Mucosa of descending colon (tissue), 3 donors: ENCODE data around the gene SYNGAP1. TPM values are rescaled to one million over a fixed set of nuclear protein-coding genes. Genes with fewer than 3 reads are reported as not detected.

Source experiments
- ATAC-seq: fragments of 200-7000 bp; cut with Tn5 transposase; one replicate; pipeline ENCODE4 v1.9.1; 2020; ENCODE audit warnings: mild to moderate bottlenecking, moderate library complexity
- DNase-seq, 3 donors: peaks; one replicate each; pipeline ENCODE4 v3.0.0-alpha.2; 2020
- H3K36me3 ChIP-seq: fragments of 200-600 bp; one replicate; pipeline ENCODE4 v1.8.0; 2021; ENCODE audit warnings: low read depth, mild to moderate bottlenecking
- H3K4me1 ChIP-seq: fragments of 200-600 bp; one replicate; pipeline ENCODE4 v1.8.0; 2021; ENCODE audit warnings: low read depth, mild to moderate bottlenecking
- H3K4me3 ChIP-seq: fragments of 200-600 bp; one replicate; pipeline ENCODE4 v1.8.0; 2021; ENCODE audit warnings: mild to moderate bottlenecking
- H3K9me3 ChIP-seq: fragments of 200-600 bp; one replicate; pipeline ENCODE4 v1.8.0; 2021; ENCODE audit warnings: mild to moderate bottlenecking
- intact Hi-C, 2 donors: fragments of 100-400 bp; cut with DNase I in 1 of 2; cut with micrococcal nuclease in 1 of 2; formaldehyde crosslinking; loops; one replicate each; pipeline versions ENCODE4 v1.11.0 to v1.11.1; 2022; cut with DNase I, micrococcal nuclease
- total RNA-seq, 3 donors: library from RNA; stranded (reverse); fragmentation: NEBNext Ultra II Directional in 2 of 3; extraction: Animal tissue kit (Norgen Biotek cat#: 25700) in 2 of 3; gene quantifications; one replicate each; pipeline versions ENCODE4 v1.2.1 to v1.2.4, GENCODE V29; 2021 to 2023
- TF ChIP-seq, protein P1 (sequence below): fragments of 200-600 bp; IDR thresholded peaks from one replicate; pipeline ENCODE4 v1.8.0; 2022; ENCODE audit warnings: antibody characterized with exemption, mild to moderate bottlenecking
- donor health status: DM: no; HTN: no; CAD: no; lungs with moderate emphysema.
- donor health status: DM: no; HTN: no; CAD: no.
- donor health status: DM: no; HTN: yes; CAD: no.

The SYNGAP1 gene
- total RNA-seq, 3 donors from 2014 or later, result 8.1 to 39.8 (median 8.8) TPM

DNA sequence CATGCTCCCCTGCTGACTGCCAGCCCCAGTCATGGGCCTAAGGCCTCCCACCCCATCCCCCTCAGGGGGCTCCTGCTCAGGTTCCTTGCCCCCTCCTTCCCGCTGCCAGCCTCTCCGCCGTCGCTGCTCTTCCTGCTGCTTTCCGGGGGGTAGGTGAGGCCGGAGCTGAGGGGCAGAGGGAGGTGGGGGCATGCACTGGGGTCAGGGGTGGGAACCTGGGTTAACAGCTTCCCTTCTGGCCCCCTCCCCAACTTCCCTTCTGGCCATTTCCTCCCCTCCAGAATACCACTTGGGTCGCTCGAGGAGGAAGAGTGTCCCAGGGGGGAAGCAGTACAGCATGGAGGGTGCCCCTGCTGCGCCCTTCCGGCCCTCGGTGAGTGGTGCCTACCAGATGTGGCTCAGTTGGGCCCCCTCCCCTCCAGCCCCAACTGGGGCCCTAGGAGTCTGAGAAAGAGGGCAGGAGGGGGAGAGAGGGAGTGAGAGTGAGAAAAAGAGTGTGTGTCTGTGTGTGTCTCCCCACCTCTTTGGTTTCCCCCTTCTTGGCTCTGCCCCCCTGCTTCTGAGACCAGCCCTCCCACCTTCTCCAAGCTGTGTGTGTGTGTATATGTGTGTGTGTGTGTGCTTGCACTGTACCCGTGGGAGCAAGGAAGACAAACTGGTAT lies 12.1 kb downstream of the SYNGAP1 start:
- peak in 1 of 3 donors; percentile 23 for DNase-seq

DNA sequence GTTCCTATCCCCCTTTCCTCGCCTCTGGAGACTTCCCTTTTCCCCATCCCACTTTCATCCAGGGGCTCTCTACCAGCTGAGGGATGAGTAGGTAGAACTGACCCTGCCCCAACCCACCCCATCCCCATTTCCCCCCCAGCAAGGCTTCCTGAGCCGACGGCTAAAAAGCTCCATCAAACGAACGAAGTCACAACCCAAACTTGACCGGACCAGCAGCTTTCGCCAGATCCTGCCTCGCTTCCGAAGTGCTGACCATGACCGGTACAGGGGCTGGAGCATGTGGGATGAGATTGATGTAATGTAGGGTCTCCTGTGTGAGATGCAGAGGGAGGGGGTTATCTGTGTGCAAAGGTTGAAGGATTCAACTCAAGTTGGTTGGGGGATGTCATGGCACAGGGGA lies 12.7 kb downstream of the SYNGAP1 start:
- TF ChIP-seq, protein P1, sequence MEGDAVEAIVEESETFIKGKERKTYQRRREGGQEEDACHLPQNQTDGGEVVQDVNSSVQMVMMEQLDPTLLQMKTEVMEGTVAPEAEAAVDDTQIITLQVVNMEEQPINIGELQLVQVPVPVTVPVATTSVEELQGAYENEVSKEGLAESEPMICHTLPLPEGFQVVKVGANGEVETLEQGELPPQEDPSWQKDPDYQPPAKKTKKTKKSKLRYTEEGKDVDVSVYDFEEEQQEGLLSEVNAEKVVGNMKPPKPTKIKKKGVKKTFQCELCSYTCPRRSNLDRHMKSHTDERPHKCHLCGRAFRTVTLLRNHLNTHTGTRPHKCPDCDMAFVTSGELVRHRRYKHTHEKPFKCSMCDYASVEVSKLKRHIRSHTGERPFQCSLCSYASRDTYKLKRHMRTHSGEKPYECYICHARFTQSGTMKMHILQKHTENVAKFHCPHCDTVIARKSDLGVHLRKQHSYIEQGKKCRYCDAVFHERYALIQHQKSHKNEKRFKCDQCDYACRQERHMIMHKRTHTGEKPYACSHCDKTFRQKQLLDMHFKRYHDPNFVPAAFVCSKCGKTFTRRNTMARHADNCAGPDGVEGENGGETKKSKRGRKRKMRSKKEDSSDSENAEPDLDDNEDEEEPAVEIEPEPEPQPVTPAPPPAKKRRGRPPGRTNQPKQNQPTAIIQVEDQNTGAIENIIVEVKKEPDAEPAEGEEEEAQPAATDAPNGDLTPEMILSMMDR, result no peak
- Histone ChIP-seq H3K36me3 (no peaks in the 10 kb centered on the region), H3K4me1 (peaks cover 5% of the 10 kb centered on the region), H3K4me3 (no peak overlapping the region), H3K9me3 (no peaks in the 10 kb centered on the region)
- ATAC-seq (no peak), DNase-seq (no peak)
- intact Hi-C loops, result no loop called here

More for the DNA sequence above, 12.1 kb downstream of the SYNGAP1 start:
- no peak overlapping the region for H3K4me3 ChIP-seq
- H3K4me1 ChIP-seq, result peaks cover 9% of the 10 kb centered on the region
- H3K9me3 ChIP-seq, result no peaks in the 10 kb centered on the region
- intact Hi-C loops, result no loop called here
- H3K36me3 ChIP-seq, result no peaks in the 10 kb centered on the region
- no peak for ATAC-seq
- TF ChIP-seq, protein P1, result no peak

- intact Hi-C loops, result no loop called here
- TF ChIP-seq, protein P1, result no peak
- Histone ChIP-seq H3K9me3 (no peaks in the 10 kb centered on the region), H3K36me3 (no peaks in the 10 kb centered on the region), H3K4me1 (peaks cover 5% of the 10 kb centered on the region), H3K4me3 (no peak overlapping the region)
- ATAC-seq, result no peak
- no peak for DNase-seq
Measured at GRCh38 chr6:33433001-33433543, 13.2 kb downstream of the SYNGAP1 start.

DNA sequence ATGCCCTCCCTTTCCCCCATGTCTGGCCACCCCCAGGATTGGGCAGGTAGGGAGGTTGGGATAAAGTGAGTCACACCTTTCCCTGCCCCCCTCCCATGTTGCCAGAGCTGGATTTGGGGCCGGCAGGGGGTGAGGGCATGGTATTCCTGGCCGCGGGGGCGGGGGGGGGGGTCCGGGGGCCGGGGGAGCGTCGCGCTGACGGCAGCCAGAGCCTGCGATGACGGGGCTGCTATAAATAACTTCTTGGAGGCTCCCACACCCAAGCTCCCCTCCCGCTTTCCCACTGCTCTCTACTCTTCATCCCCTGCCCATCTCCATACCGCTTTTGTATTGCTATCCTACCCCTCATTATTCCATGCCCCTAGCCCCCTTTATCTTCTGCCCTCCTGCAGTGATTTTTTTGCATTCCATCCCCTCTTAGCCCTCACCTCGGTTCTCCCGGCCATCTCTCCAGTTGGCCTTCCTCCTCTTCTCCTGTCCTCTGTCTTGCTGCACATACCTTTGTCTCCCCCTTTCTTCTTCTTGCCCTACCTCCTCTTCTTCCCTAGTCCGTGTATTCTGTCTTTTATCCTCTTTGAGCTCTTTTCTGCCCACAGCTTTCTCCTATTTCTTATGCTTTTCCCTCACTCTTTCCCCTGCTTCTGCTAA lies 13.8 kb downstream of the SYNGAP1 start:
- no peaks in the 10 kb centered on the region for H3K9me3 ChIP-seq
- no peak overlapping the region for H3K4me3 ChIP-seq
- H3K4me1 ChIP-seq, result peaks cover 3% of the 10 kb centered on the region
- DNase-seq (no peak), ATAC-seq (no peak)
- TF ChIP-seq, protein P1, result no peak
- no peaks in the 10 kb centered on the region for H3K36me3 ChIP-seq
- intact Hi-C loops, result no loop called here

DNA sequence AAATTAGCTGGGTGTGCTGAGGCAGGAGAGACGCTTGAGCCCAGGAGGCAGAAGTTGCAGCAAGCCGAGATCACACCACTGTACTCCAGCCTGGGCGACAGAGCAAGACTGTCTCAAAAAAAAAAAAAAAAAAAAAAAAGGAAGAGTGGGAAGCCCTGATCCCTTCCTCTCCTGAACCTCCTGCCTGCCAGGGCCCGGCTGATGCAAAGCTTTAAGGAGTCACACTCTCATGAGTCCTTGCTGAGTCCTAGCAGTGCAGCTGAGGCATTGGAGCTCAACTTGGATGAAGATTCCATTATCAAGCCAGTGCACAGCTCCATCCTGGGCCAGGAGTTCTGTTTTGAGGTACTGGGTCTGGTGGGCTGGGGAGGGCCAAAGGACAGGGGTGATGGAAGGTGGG lies 15.1 kb downstream of the SYNGAP1 start:
- no peaks in the 10 kb centered on the region for H3K36me3 ChIP-seq
- no peaks in the 10 kb centered on the region for H3K9me3 ChIP-seq
- TF ChIP-seq, protein P1, result no peak
- ATAC-seq (no peak), DNase-seq (no peak)
- H3K4me3 ChIP-seq, result no peak overlapping the region
- intact Hi-C loops, result no loop called here
- H3K4me1 ChIP-seq, result no peaks in the 10 kb centered on the region
